HCT116 (cell line): ENCODE data around the gene NRBP1. TPM values are rescaled to one million over a fixed set of nuclear protein-coding genes. Genes with fewer than 3 reads are reported as not detected.

Experiments
- ATAC-seq: fragments of 200-7000 bp; cut with Tn5 transposase; 2 replicates; pipeline ENCODE4 v1.9.1; 2020; ENCODE audit warnings: mild to moderate bottlenecking, moderate library complexity
- BruUV-seq: library from RNA; stranded (reverse); fragments of 400-500 nt; replicated peaks from 2 replicates; lab custom pipeline; 2021; lab: Mats Ljungman, UMichigan
- CTCF ChIA-PET: fragments of 300-600 bp; sonication (Branson Sonifier 250); formaldehyde crosslinking; loops from one replicate; lab custom pipeline; 2021; ENCODE audit warnings: antibody characterized with exemption; lab: Charles Lee
- POLR2A ChIA-PET: fragments of 300-600, 350-600 bp; sonication (Branson Sonifier 250); formaldehyde crosslinking; loops from one replicate; lab custom pipeline; 2021; ENCODE audit warnings: antibody characterized with exemption; lab: Charles Lee
- RAD21 ChIA-PET, 2 experiments: fragments of 300-600 bp; sonication (Branson Sonifier 250); formaldehyde crosslinking; loops; one replicate each; lab custom pipeline; 2023; ENCODE audit warnings: low total read pairs in 2 of 2; ENCODE audit not compliant: uncharacterized antibody in 2 of 2, unreplicated experiment in 2 of 2, low non-redundant PET in 1 of 2; lab: Charles Lee
- DNase-seq: peaks from one replicate; pipeline ENCODE4 v3.0.0-alpha.2; 2010; ENCODE audit warnings: low read depth, low spot score
- H2AFZ ChIP-seq: fragments of 200-600 bp; shearing (Covaris generic), sonication (generic); 2 replicates; pipeline ENCODE4 v1.6.1; 2017; ENCODE audit warnings: low read depth, mixed run types, mixed read lengths, antibody characterized with exemption, low read length; ENCODE audit not compliant: poor library complexity, severe bottlenecking
- H3K27ac ChIP-seq: 2 replicates; pipeline ENCODE4 v1.5.1; 2012; ENCODE audit warnings: low read depth, low read length
- H3K27me3 ChIP-seq: fragments of 200-600 bp; sonication (generic); 2 replicates; pipeline ENCODE4 v1.6.1; 2016; ENCODE audit warnings: mixed run types, low read length, mixed read lengths; ENCODE audit not compliant: insufficient read depth
- H3K36me3 ChIP-seq, 2 experiments: fragments of 200-500 bp in 1 of 2; fragments of 200-600 bp in 1 of 2; sonication (Bioruptor generic) in 1 of 2; sonication (generic) in 1 of 2; 2 replicates each; pipeline versions ENCODE4 v1.5.1 to v1.6.1; 2014 to 2016; ENCODE audit warnings: low read length in 2 of 2, inconsistent platforms in 1 of 2, mixed read lengths in 1 of 2, mixed run types in 1 of 2; ENCODE audit not compliant: insufficient read depth in 2 of 2, control insufficient read depth in 1 of 2
- H3K4me1 ChIP-seq, 2 experiments: fragments of 200-600 bp in 1 of 2; sonication (generic) in 1 of 2; 2 replicates each; pipeline versions ENCODE4 v1.5.1 to v1.6.1; 2012 to 2017; ENCODE audit warnings: low read length in 2 of 2, inconsistent platforms in 1 of 2, mild to moderate bottlenecking in 1 of 2, mixed read lengths in 1 of 2, mixed run types in 1 of 2, moderate library complexity in 1 of 2; ENCODE audit not compliant: insufficient read depth in 2 of 2, control insufficient read depth in 1 of 2
- H3K4me2 ChIP-seq: fragments of 200-600 bp; sonication (generic); 2 replicates; pipeline ENCODE4 v1.6.1; 2017; ENCODE audit warnings: mixed run types, low read length, mixed read lengths
- H3K4me3 ChIP-seq, 2 experiments: fragments of 200-600 bp in 1 of 2; sonication (generic) in 1 of 2; replicated peaks in 1 of 2; 2 replicates each; pipeline ENCODE4 v1.5.1; 2011 to 2016; ENCODE audit warnings: low read length in 2 of 2, control low read depth in 1 of 2, low read depth in 1 of 2, mild to moderate bottlenecking in 1 of 2, mixed read lengths in 1 of 2, mixed run types in 1 of 2
- H3K79me2 ChIP-seq: fragments of 200-600 bp; sonication (generic); 2 replicates; pipeline ENCODE4 v1.6.1; 2017; ENCODE audit warnings: mild to moderate bottlenecking, mixed run types, low read length, moderate library complexity, mixed read lengths; ENCODE audit not compliant: insufficient read depth
- H3K9ac ChIP-seq: fragments of 200-600 bp; sonication (generic); 2 replicates; pipeline ENCODE4 v1.6.1; 2016; ENCODE audit warnings: low read length, mixed read lengths
- H3K9me2 ChIP-seq: fragments of 200-600 bp; sonication (generic), shearing (Covaris generic); 2 replicates; pipeline ENCODE4 v1.6.1; 2017; ENCODE audit warnings: mixed run types, mild to moderate bottlenecking, moderate library complexity; ENCODE audit not compliant: insufficient read depth
- H3K9me3 ChIP-seq, 2 experiments: fragments of 200-500 bp in 1 of 2; fragments of 200-600 bp in 1 of 2; sonication (Bioruptor generic) in 1 of 2; sonication (generic) in 1 of 2; 2 replicates each; pipeline ENCODE4 v1.6.1; 2014 to 2017; ENCODE audit warnings: low read length in 2 of 2, mixed read lengths in 2 of 2, inconsistent platforms in 1 of 2, low read depth in 1 of 2, mild to moderate bottlenecking in 1 of 2, mixed run types in 1 of 2, moderate library complexity in 1 of 2; ENCODE audit not compliant: control insufficient read depth in 1 of 2, insufficient read depth in 1 of 2
- H4K20me1 ChIP-seq: fragments of 200-600 bp; sonication (generic), shearing (Covaris generic); 2 replicates; pipeline ENCODE4 v1.6.1; 2017; ENCODE audit warnings: mixed run types, mild to moderate bottlenecking, moderate library complexity; ENCODE audit not compliant: insufficient read depth
- CBX3 ChIP-seq: IDR thresholded peaks from 2 replicates; pipeline ENCODE4 v1.6.1; 2012; ENCODE audit warnings: low read depth
- CTCF ChIP-seq, 3 experiments: fragments of 200-600 bp in 1 of 3; sonication (generic) in 1 of 3; IDR thresholded peaks in 2 of 3; conservative IDR thresholded peaks in 1 of 3; 2 replicates each; pipeline ENCODE4 v1.5.1; 2012 to 2017; ENCODE audit warnings: low read depth in 2 of 3, low read length in 2 of 3, antibody characterized with exemption in 1 of 3, borderline replicate concordance in 1 of 3, control low read depth in 1 of 3, mild to moderate bottlenecking in 1 of 3, mixed read lengths in 1 of 3, mixed run types in 1 of 3, moderate library complexity in 1 of 3; ENCODE audit not compliant: insufficient read depth in 1 of 3
- EGR1 ChIP-seq: IDR thresholded peaks from 2 replicates; pipeline ENCODE4 v1.6.1; 2012; ENCODE audit warnings: low read depth
- ELF1 ChIP-seq: IDR thresholded peaks from 2 replicates; pipeline ENCODE4 v1.6.1; 2012; ENCODE audit warnings: low read depth, borderline replicate concordance
- EZH2phosphoT487 ChIP-seq: fragments of 200-600 bp; IDR thresholded peaks from 2 replicates; pipeline ENCODE4 v1.6.1; 2018; ENCODE audit warnings: antibody characterized with exemption, borderline replicate concordance
- FOSL1 ChIP-seq: IDR thresholded peaks from 2 replicates; pipeline ENCODE4 v1.6.1; 2012; ENCODE audit warnings: low read depth
- JUND ChIP-seq: IDR thresholded peaks from 2 replicates; pipeline ENCODE4 v1.6.1; 2012
- MAX ChIP-seq: IDR thresholded peaks from 2 replicates; pipeline ENCODE4 v1.6.1; 2012
- POLR2AphosphoS5 ChIP-seq: IDR thresholded peaks from 2 replicates; pipeline ENCODE4 v1.6.1; 2011; ENCODE audit warnings: mild to moderate bottlenecking, low read depth, low read length, moderate library complexity
- REST ChIP-seq: IDR thresholded peaks from 2 replicates; pipeline ENCODE4 v1.6.1; 2012; ENCODE audit warnings: low read depth
- SIN3A ChIP-seq: IDR thresholded peaks from 2 replicates; pipeline ENCODE4 v1.6.1; 2012; ENCODE audit warnings: low read depth
- TCF7L2 ChIP-seq: IDR thresholded peaks from 2 replicates; pipeline ENCODE4 v1.7.0; 2011; ENCODE audit warnings: borderline replicate concordance, inconsistent platforms; ENCODE audit not compliant: insufficient read depth, insufficient read length; ENCODE audit errors: extremely low read depth
- intact Hi-C: fragments of 100-400 bp; cut with micrococcal nuclease; formaldehyde crosslinking; loops from 2 replicates; pipeline ENCODE4 v1.10.0; 2022
- total RNA-seq: library from RNA; stranded (reverse); gene quantifications from one replicate; pipeline ENCODE4 v1.2.1, GENCODE V29; 2021; ENCODE audit not compliant: unreplicated experiment

NRBP1 gene
- total RNA-seq, 1 experiment from 2014 or later, result 79.1 TPM

- Histone ChIP-seq H4K20me1 (no peaks in the 10 kb centered on the region), H3K36me3 (no peaks in the 10 kb centered on the region), H3K4me1 (peaks cover 0 to 4% of the 10 kb centered on the region in 2 experiments; a peak in 2 of 4 replicates), H3K9me3 (no peaks in the 10 kb centered on the region), H3K4me2 (no peak overlapping the region), H2AFZ (no peak overlapping the region), H3K27me3 (no peaks in the 10 kb centered on the region), H3K9ac (no peak overlapping the region), H3K79me2 (no peaks in the 10 kb centered on the region), H3K9me2 (no peaks in the 10 kb centered on the region), H3K4me3 (no peak overlapping the region), H3K27ac (no peak overlapping the region)
- no peak for TF ChIP-seq REST
- no peak for TF ChIP-seq FOSL1
- TF ChIP-seq ELF1, result no peak
- TF ChIP-seq SIN3A, result no peak
- no peak for TF ChIP-seq MAX
- no peak for TF ChIP-seq EZH2phosphoT487
- no peak for TF ChIP-seq EGR1
- TF ChIP-seq CTCF (IDR thresholded peaks at IDR 0.05 in 2 of 3, conservative IDR thresholded peaks at IDR 0.05 in 1 of 3; ENCODE audit: borderline replicate concordance in 1 of 3, insufficient read depth in 1 of 3, low read depth in 2 of 3, low read length in 2 of 3), result no peak
- no peak for TF ChIP-seq CBX3
- TF ChIP-seq TCF7L2, result no peak
- no peak for TF ChIP-seq POLR2AphosphoS5
- TF ChIP-seq JUND, result no peak
- BruUV-seq, result no TSS peak
- POLR2A ChIA-PET, result no interaction called here
- intact Hi-C loops, result loop anchor here (10.0 kb wide), 1 partner anchor 163 kb away; the partner anchor contains the start of gene ZNF512
- RAD21 ChIA-PET, result no interaction called here
- no peak for ATAC-seq
- CTCF ChIA-PET, result no interaction called here
- no peak for DNase-seq
Measured at GRCh38 chr2:27421660-27422250, 6.7 kb upstream of the NRBP1 start.
